ENCODE data around the gene ZNF253. TPM values are rescaled to one million over a fixed set of nuclear protein-coding genes. Genes with fewer than 3 reads are reported as not detected.
A peak's percentile ranks its signal among the peaks of the same experiment; 100 is the strongest.

Gene ZNF253
- total and polyA plus RNA-seq, 9 of the 15 experiments (the other 6 are each of a cell fraction or from before 2014, with no cell fraction given), result 4.0 to 14.4 (median 7.5) TPM

DNA sequence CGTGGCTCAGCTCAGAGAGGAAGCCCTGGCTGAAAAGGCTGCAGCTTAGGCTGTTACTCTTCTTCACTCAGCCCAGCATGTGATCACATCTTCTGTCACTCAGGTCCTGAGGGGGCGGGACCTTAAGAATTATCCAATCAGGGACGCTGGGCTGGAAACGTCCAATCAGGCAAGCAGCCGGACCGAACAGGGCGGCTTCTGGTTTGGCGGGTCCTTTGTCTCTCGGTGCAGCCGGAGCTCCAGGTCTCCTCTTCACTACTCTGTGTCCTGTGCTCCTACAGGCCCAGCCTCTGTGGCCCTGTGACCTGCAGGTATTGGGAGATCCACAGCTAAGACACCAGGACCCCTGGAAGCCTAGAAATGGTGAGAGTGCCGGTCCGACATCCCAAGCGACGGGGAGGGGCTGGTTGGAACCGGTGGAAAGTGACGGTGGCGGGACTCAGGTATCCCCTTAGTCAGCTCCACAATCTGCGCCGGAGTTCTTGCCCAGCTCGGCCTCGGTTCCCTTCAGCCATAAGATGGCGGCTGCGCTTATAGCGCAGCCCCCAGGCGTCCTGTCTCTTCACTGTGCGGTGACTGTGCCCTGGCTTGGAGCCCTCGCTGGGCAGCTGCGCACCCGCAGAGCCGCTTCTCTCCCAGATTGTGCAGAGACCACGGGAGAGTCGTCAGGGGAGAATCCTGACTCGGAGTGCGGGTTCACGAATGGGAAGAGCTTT, 35.2 kb downstream of the ZNF253 start, which contains the start of gene ZNF93 (continued):
- TF ChIP-seq, protein P1, sequence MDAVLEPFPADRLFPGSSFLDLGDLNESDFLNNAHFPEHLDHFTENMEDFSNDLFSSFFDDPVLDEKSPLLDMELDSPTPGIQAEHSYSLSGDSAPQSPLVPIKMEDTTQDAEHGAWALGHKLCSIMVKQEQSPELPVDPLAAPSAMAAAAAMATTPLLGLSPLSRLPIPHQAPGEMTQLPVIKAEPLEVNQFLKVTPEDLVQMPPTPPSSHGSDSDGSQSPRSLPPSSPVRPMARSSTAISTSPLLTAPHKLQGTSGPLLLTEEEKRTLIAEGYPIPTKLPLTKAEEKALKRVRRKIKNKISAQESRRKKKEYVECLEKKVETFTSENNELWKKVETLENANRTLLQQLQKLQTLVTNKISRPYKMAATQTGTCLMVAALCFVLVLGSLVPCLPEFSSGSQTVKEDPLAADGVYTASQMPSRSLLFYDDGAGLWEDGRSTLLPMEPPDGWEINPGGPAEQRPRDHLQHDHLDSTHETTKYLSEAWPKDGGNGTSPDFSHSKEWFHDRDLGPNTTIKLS (IDR thresholded peaks at IDR 0.05; ENCODE audit: borderline replicate concordance, low read depth), result no peak
- peak; percentile 11; the same call in 1 of the 2 replicates for TF ChIP-seq JUND (IDR thresholded peaks at IDR 0.05; ENCODE audit: borderline replicate concordance, low read depth, low read length)
- no peak for TF ChIP-seq JUND (tag; IDR thresholded peaks at IDR 0.05; ENCODE audit: borderline replicate concordance, low read depth, low read length)
- TF ChIP-seq, protein P2, sequence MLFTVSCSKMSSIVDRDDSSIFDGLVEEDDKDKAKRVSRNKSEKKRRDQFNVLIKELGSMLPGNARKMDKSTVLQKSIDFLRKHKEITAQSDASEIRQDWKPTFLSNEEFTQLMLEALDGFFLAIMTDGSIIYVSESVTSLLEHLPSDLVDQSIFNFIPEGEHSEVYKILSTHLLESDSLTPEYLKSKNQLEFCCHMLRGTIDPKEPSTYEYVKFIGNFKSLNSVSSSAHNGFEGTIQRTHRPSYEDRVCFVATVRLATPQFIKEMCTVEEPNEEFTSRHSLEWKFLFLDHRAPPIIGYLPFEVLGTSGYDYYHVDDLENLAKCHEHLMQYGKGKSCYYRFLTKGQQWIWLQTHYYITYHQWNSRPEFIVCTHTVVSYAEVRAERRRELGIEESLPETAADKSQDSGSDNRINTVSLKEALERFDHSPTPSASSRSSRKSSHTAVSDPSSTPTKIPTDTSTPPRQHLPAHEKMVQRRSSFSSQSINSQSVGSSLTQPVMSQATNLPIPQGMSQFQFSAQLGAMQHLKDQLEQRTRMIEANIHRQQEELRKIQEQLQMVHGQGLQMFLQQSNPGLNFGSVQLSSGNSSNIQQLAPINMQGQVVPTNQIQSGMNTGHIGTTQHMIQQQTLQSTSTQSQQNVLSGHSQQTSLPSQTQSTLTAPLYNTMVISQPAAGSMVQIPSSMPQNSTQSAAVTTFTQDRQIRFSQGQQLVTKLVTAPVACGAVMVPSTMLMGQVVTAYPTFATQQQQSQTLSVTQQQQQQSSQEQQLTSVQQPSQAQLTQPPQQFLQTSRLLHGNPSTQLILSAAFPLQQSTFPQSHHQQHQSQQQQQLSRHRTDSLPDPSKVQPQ (CRISPR knock-in tag; IDR thresholded peaks at IDR 0.05; ENCODE audit: borderline replicate concordance), result no peak
- TF ChIP-seq ETV5 (CRISPR knock-in tag; IDR thresholded peaks at IDR 0.05; ENCODE audit: low read depth), result peak; percentile 47
- TF ChIP-seq, protein P3, sequence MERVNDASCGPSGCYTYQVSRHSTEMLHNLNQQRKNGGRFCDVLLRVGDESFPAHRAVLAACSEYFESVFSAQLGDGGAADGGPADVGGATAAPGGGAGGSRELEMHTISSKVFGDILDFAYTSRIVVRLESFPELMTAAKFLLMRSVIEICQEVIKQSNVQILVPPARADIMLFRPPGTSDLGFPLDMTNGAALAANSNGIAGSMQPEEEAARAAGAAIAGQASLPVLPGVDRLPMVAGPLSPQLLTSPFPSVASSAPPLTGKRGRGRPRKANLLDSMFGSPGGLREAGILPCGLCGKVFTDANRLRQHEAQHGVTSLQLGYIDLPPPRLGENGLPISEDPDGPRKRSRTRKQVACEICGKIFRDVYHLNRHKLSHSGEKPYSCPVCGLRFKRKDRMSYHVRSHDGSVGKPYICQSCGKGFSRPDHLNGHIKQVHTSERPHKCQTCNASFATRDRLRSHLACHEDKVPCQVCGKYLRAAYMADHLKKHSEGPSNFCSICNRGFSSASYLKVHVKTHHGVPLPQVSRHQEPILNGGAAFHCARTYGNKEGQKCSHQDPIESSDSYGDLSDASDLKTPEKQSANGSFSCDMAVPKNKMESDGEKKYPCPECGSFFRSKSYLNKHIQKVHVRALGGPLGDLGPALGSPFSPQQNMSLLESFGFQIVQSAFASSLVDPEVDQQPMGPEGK (CRISPR knock-in tag; IDR thresholded peaks at IDR 0.05; ENCODE audit: borderline replicate concordance), result no peak
- TF ChIP-seq NKRF (IDR thresholded peaks at IDR 0.05; ENCODE audit: borderline replicate concordance), result peak; percentile 73; the same call in 1 of the 2 replicates
- TF ChIP-seq, protein P4, sequence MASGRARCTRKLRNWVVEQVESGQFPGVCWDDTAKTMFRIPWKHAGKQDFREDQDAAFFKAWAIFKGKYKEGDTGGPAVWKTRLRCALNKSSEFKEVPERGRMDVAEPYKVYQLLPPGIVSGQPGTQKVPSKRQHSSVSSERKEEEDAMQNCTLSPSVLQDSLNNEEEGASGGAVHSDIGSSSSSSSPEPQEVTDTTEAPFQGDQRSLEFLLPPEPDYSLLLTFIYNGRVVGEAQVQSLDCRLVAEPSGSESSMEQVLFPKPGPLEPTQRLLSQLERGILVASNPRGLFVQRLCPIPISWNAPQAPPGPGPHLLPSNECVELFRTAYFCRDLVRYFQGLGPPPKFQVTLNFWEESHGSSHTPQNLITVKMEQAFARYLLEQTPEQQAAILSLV (tag; IDR thresholded peaks at IDR 0.05), result no peak
- no peak for TF ChIP-seq ZFP1 (CRISPR knock-in tag; IDR thresholded peaks at IDR 0.05)
- peak; percentile 58 for TF ChIP-seq ZNF589 (CRISPR knock-in tag; IDR thresholded peaks at IDR 0.05; ENCODE audit: low read depth)
- no peak for TF ChIP-seq NCOA1 (IDR thresholded peaks at IDR 0.05; ENCODE audit: low read depth)
- TF ChIP-seq, protein P5, sequence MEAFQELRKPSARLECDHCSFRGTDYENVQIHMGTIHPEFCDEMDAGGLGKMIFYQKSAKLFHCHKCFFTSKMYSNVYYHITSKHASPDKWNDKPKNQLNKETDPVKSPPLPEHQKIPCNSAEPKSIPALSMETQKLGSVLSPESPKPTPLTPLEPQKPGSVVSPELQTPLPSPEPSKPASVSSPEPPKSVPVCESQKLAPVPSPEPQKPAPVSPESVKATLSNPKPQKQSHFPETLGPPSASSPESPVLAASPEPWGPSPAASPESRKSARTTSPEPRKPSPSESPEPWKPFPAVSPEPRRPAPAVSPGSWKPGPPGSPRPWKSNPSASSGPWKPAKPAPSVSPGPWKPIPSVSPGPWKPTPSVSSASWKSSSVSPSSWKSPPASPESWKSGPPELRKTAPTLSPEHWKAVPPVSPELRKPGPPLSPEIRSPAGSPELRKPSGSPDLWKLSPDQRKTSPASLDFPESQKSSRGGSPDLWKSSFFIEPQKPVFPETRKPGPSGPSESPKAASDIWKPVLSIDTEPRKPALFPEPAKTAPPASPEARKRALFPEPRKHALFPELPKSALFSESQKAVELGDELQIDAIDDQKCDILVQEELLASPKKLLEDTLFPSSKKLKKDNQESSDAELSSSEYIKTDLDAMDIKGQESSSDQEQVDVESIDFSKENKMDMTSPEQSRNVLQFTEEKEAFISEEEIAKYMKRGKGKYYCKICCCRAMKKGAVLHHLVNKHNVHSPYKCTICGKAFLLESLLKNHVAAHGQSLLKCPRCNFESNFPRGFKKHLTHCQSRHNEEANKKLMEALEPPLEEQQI (IDR thresholded peaks at IDR 0.05), result no peak

All from K562 (cell line).